DND-41 (cell line): Measurements from ENCODE around the gene FIGNL2.

Experiments
- CTCF ChIP-seq: IDR thresholded peaks from 2 replicates; pipeline ENCODE4 v1.5.1; 2012; ENCODE audit warnings: borderline replicate concordance, low read length, moderate library complexity, mild to moderate bottlenecking; ENCODE audit not compliant: poor library complexity, severe bottlenecking; ENCODE audit errors: extremely low read depth
- EZH2 ChIP-seq: IDR thresholded peaks from 3 replicates; pipeline ENCODE4 v1.6.1; 2012; ENCODE audit warnings: borderline replicate concordance, low read depth, mild to moderate bottlenecking, moderate library complexity, low read length, inconsistent platforms; ENCODE audit not compliant: severe bottlenecking

GRCh38 chr12:51863363-51863932 is 14.9 kb upstream of the FIGNL2 start:
- TF ChIP-seq CTCF = no peak
- no peak for TF ChIP-seq EZH2
